HepG2 (cell line): ENCODE measurements around the gene CXCR4. TPM values are rescaled to one million over a fixed set of nuclear protein-coding genes. Genes with fewer than 3 reads are reported as not detected.

Experiments used
- ATAC-seq: fragments of 200-7000 bp; cut with Tn5 transposase; 3 replicates; pipeline ENCODE4 v1.9.1; 2020; ENCODE audit warnings: mild to moderate bottlenecking, moderate library complexity
- BruUV-seq: library from RNA; stranded (reverse); fragments of 400-500 nt; replicated peaks from 2 replicates; lab custom pipeline; 2021; lab: Mats Ljungman, UMichigan
- CTCF ChIA-PET: fragments of 300-600 bp; formaldehyde crosslinking; extraction: SDS; loops from one replicate; lab custom pipeline; 2021; ENCODE audit warnings: low total read pairs, inconsistent platforms, low intra/inter-chr PET ratio; lab: Yijun Ruan, JAX
- POLR2A ChIA-PET: fragments of 350-600 bp; sonication (Branson Sonifier 250); formaldehyde crosslinking; loops from one replicate; lab custom pipeline; 2020; ENCODE audit warnings: antibody characterized with exemption, inconsistent platforms; lab: Yijun Ruan, JAX
- DNase-seq: peaks from one replicate; pipeline ENCODE4 v3.0.0-alpha.2; 2015; ENCODE audit warnings: low spot score
- FAIRE-seq: peaks from 3 replicates; lab custom pipeline; 2011; peaks lifted over from hg19 to GRCh38; lab: Jason Lieb, UNC
- H2AFZ ChIP-seq: one replicate; pipeline ENCODE4 v1.6.1; 2011; ENCODE audit warnings: low read length, inconsistent platforms
- H3K27ac ChIP-seq: fragments of 300-600 bp; 3 replicates; pipeline ENCODE4 v1.8.0; 2011; ENCODE audit warnings: mixed run types, mild to moderate bottlenecking, mixed read lengths, low read length, inconsistent platforms; ENCODE audit not compliant: insufficient read depth; ENCODE audit errors: extremely low read length
- H3K27me3 ChIP-seq, 2 experiments: fragments of 200-600 bp in 1 of 2; 2 replicates in 1 of 2; 3 replicates in 1 of 2; pipeline versions ENCODE4 v1.6.0 to v1.8.0; 2011; ENCODE audit warnings: low read length in 2 of 2, mild to moderate bottlenecking in 2 of 2, moderate library complexity in 2 of 2, inconsistent platforms in 1 of 2; ENCODE audit not compliant: insufficient read depth in 2 of 2, control insufficient read depth in 1 of 2
- H3K36me3 ChIP-seq, 2 experiments: fragments of 200-600 bp in 1 of 2; replicated peaks in 1 of 2; 2 replicates in 1 of 2; 3 replicates in 1 of 2; pipeline versions ENCODE4 v1.5.1 to v1.8.0; 2011; ENCODE audit warnings: low read length in 2 of 2, inconsistent platforms in 1 of 2; ENCODE audit not compliant: insufficient read depth in 2 of 2, control insufficient read depth in 1 of 2
- H3K4me1 ChIP-seq: 2 replicates; pipeline ENCODE4 v1.5.1; 2012; ENCODE audit warnings: low read length, inconsistent platforms; ENCODE audit not compliant: insufficient read depth
- H3K4me2 ChIP-seq: 2 replicates; pipeline ENCODE4 v1.6.0; 2011; ENCODE audit warnings: low read depth, low read length, inconsistent platforms
- H3K4me3 ChIP-seq, 3 experiments: fragments of 200-600 bp in 1 of 3; sonication (generic), shearing (Covaris generic) in 1 of 3; replicated peaks in 1 of 3; 2 replicates each; pipeline ENCODE4 v1.5.1; 2011 to 2016; ENCODE audit warnings: low read length in 3 of 3, inconsistent platforms in 2 of 3, low read depth in 2 of 3, mild to moderate bottlenecking in 2 of 3, control low read depth in 1 of 3, mixed read lengths in 1 of 3; ENCODE audit not compliant: insufficient read depth in 1 of 3
- H3K79me2 ChIP-seq: one replicate; pipeline ENCODE4 v1.6.1; 2011; ENCODE audit warnings: low read length, inconsistent platforms; ENCODE audit not compliant: insufficient read depth
- H3K9ac ChIP-seq: 2 replicates; pipeline ENCODE4 v1.6.0; 2011; ENCODE audit warnings: mild to moderate bottlenecking, low read depth, low read length, inconsistent platforms; ENCODE audit not compliant: insufficient read depth
- H3K9me3 ChIP-seq: 2 replicates; pipeline ENCODE4 v1.5.1; 2012; ENCODE audit warnings: mild to moderate bottlenecking, low read length
- H4K20me1 ChIP-seq: 2 replicates; pipeline ENCODE4 v1.6.0; 2011; ENCODE audit warnings: inconsistent platforms, mild to moderate bottlenecking, low read length, moderate library complexity; ENCODE audit not compliant: insufficient read depth
- ASH2L ChIP-seq: fragments of 300-600, 200-600 bp; sonication (generic); IDR thresholded peaks from 2 replicates; pipeline ENCODE4 v1.7.0; 2017; ENCODE audit warnings: low read depth, mild to moderate bottlenecking, moderate library complexity, mixed read lengths, low read length; ENCODE audit not compliant: insufficient read length
- ATF5 ChIP-seq: sonication (generic); formaldehyde crosslinking; IDR thresholded peaks from 2 replicates; pipeline ENCODE4 v1.4.0; 2020; ENCODE audit warnings: mild to moderate bottlenecking, low read depth, missing genetic modification reagents
- ATF6 ChIP-seq: sonication (generic); formaldehyde crosslinking; conservative IDR thresholded peaks from 2 replicates; pipeline ENCODE4 v1.4.0; 2020; ENCODE audit warnings: missing genetic modification reagents
- GABPA ChIP-seq, 2 experiments: IDR thresholded peaks; 2 replicates each; pipeline ENCODE4 v1.6.1; 2011 to 2016; ENCODE audit warnings: low read depth in 2 of 2, low read length in 1 of 2, missing biosample characterization in 1 of 2, missing genetic modification characterization in 1 of 2
- IKZF5 ChIP-seq: IDR thresholded peaks from 2 replicates; pipeline ENCODE4 v1.6.1; 2018; ENCODE audit warnings: missing genetic modification reagents, mild to moderate bottlenecking, missing compliant biosample characterization
- KDM5A ChIP-seq: fragments of 200-600 bp; sonication (generic); IDR thresholded peaks from 2 replicates; pipeline ENCODE4 v1.7.0; 2018; ENCODE audit warnings: antibody characterized with exemption, mild to moderate bottlenecking, low read length, borderline replicate concordance
- MAFK ChIP-seq, 2 experiments: IDR thresholded peaks in 1 of 2; conservative IDR thresholded peaks in 1 of 2; 2 replicates each; pipeline ENCODE4 v1.6.1; 2011; ENCODE audit warnings: improper control_type of control experiment in 2 of 2, low read length in 2 of 2
- MYNN ChIP-seq: sonication (generic); formaldehyde crosslinking; IDR thresholded peaks from 2 replicates; pipeline ENCODE4 v1.4.0; 2020; ENCODE audit warnings: mild to moderate bottlenecking, low read depth, missing genetic modification reagents
- RCOR2 ChIP-seq: IDR thresholded peaks from 2 replicates; pipeline ENCODE4 v1.6.1; 2016; ENCODE audit warnings: missing biosample characterization, missing genetic modification reagents
- SMAD3 ChIP-seq: sonication (generic); formaldehyde crosslinking; IDR thresholded peaks from 2 replicates; pipeline ENCODE4 v1.4.0; 2020; ENCODE audit warnings: missing genetic modification reagents
- YEATS2 ChIP-seq: sonication (generic); formaldehyde crosslinking; IDR thresholded peaks from 2 replicates; pipeline ENCODE4 v1.4.0; 2020; ENCODE audit warnings: missing genetic modification reagents, borderline replicate concordance
- ZNF839 ChIP-seq: sonication (generic); formaldehyde crosslinking; IDR thresholded peaks from 2 replicates; pipeline ENCODE4 v1.4.0; 2020; ENCODE audit warnings: missing genetic modification reagents, mild to moderate bottlenecking, borderline replicate concordance
- WGBS: methylation state at CpG from one replicate; pipeline ENCODE4 v1.1.6; 2017; ENCODE audit warnings: low lambda C conversion rate; 5-methylcytosine and 5-hydroxymethylcytosine counted together
- in situ Hi-C: cut with HindIII; loops from 2 replicates; pipeline ENCODE4 v1.10.0; 2017; ENCODE audit warnings: low pct_unique_long_range_greater_than_20kb; ENCODE audit not compliant: extremely low pct_ligation_motif_present
- intact Hi-C: fragments of 100-400 bp; cut with micrococcal nuclease; formaldehyde crosslinking; loops from one replicate; pipeline ENCODE4 v1.10.0; 2022; ENCODE audit not compliant: unreplicated experiment
- polyA plus RNA-seq, 8 experiments: library from polyadenylated mRNA; depleted of rRNA in 3 of 8; stranded (reverse) in 7 of 8; unstranded in 1 of 8; fragments of >200 nt; fragmentation: Illumina TruSeq in 4 of 8; extraction: Trizol in 4 of 8; gene quantifications; 2 replicates each; pipeline versions ENCODE4 v1.2.1 to v1.2.3, GENCODE V29; 2011 to 2016; ENCODE audit warnings: low read depth in 4 of 8, missing spikeins in 1 of 8, mixed read lengths in 1 of 8; ENCODE audit not compliant: insufficient read depth in 1 of 8
- total RNA-seq, 5 experiments: library from RNA; depleted of rRNA; stranded (reverse); fragments of >200 nt; fragmentation: Illumina TruSeq; extraction: Trizol; gene quantifications; 2 replicates each; pipeline ENCODE4 v1.2.3, GENCODE V29; 2016; ENCODE audit warnings: low read depth in 1 of 5
- TF ChIP-seq, protein P1 (sequence below): sonication (generic); formaldehyde crosslinking; IDR thresholded peaks from 2 replicates; pipeline ENCODE4 v1.5.1; 2020; ENCODE audit warnings: missing genetic modification reagents, mild to moderate bottlenecking, borderline replicate concordance

Gene CXCR4
- total and polyA plus RNA-seq, 2 of the 13 experiments (the other 11 are each of a cell fraction or from before 2014, with no cell fraction given): 0.34 to 0.55 TPM

- TF ChIP-seq IKZF5 (CRISPR knock-in tag) (no peak), ZNF839 (CRISPR knock-in tag) (no peak), RCOR2 (no peak), ATF5 (CRISPR knock-in tag) (no peak), KDM5A (no peak)
- TF ChIP-seq, all 625 proteins: peak for 0
Observed at GRCh38 chr2:136124805-136125204, 6.9 kb upstream of the CXCR4 start (continued).

DNA sequence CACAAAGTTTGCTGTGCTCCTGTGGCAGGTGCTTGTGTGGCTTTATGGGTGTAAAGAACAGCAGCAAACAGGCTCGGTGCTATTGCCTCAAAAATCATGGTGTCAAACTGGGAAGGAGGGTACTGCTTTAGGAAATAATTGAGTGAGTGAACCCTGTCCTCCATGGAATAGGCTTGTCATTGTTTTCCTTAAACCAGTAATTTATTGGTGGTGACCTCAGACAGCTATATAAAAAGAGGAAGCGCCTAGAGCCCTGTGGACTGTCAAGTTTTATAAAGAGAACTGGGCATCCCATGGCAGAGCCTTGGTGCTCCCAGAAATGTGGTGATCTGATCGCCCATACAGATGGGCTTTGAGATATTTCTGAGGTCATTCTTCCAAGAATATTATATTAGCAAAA, 4.7 kb upstream of the CXCR4 start:
- intact Hi-C loops (no loop called here), in situ Hi-C loops (no loop called here)
- ATAC-seq (no peak), DNase-seq (no peak), FAIRE-seq (no peak)
- no peaks in the 10 kb centered on the region for H3K79me2 ChIP-seq
- ChIA-PET CTCF (no interaction called here), POLR2A (no interaction called here)
- H3K36me3 ChIP-seq: no peaks in the 10 kb centered on the region
- no TSS peak for BruUV-seq
- H3K4me2 ChIP-seq: no peak overlapping the region
- no peak overlapping the region for H3K4me3 ChIP-seq
- no peak for TF ChIP-seq MAFK (conservative IDR thresholded peaks at IDR 0.05 in 1 of 2, IDR thresholded peaks at IDR 0.05 in 1 of 2; ENCODE audit: low read length in 2 of 2)
- TF ChIP-seq ATF6 (CRISPR knock-in tag): no peak
- no peak for TF ChIP-seq ASH2L
- no peak for TF ChIP-seq MYNN
- no peak for TF ChIP-seq GABPA (IDR thresholded peaks at IDR 0.05; ENCODE audit: low read depth, low read length)
- TF ChIP-seq GABPA (CRISPR knock-in tag; IDR thresholded peaks at IDR 0.05; ENCODE audit: low read depth): no peak
- no peak for TF ChIP-seq SMAD3
- no peak for TF ChIP-seq YEATS2 (CRISPR knock-in tag)
- TF ChIP-seq, protein P1, sequence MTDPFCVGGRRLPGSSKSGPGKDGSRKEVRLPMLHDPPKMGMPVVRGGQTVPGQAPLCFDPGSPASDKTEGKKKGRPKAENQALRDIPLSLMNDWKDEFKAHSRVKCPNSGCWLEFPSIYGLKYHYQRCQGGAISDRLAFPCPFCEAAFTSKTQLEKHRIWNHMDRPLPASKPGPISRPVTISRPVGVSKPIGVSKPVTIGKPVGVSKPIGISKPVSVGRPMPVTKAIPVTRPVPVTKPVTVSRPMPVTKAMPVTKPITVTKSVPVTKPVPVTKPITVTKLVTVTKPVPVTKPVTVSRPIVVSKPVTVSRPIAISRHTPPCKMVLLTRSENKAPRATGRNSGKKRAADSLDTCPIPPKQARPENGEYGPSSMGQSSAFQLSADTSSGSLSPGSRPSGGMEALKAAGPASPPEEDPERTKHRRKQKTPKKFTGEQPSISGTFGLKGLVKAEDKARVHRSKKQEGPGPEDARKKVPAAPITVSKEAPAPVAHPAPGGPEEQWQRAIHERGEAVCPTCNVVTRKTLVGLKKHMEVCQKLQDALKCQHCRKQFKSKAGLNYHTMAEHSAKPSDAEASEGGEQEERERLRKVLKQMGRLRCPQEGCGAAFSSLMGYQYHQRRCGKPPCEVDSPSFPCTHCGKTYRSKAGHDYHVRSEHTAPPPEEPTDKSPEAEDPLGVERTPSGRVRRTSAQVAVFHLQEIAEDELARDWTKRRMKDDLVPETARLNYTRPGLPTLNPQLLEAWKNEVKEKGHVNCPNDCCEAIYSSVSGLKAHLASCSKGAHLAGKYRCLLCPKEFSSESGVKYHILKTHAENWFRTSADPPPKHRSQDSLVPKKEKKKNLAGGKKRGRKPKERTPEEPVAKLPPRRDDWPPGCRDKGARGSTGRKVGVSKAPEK (CRISPR knock-in tag): no peak
- WGBS: 8% methylated on average over 3 of the region's 3 CpGs
- no peaks in the 10 kb centered on the region; the same call in 1 of the 2 replicates for H3K4me1 ChIP-seq
- no peak overlapping the region for H2AFZ ChIP-seq
- H3K27me3 ChIP-seq: peaks cover 0 to 53% of the 10 kb centered on the region in 2 experiments; a peak in 4 of 5 replicates
- H3K27ac ChIP-seq: no peak overlapping the region
- no peaks in the 10 kb centered on the region for H4K20me1 ChIP-seq
- H3K9me3 ChIP-seq: no peaks in the 10 kb centered on the region
- H3K9ac ChIP-seq: no peak overlapping the region
